HUDEP-2 (cell line): Measurements from ENCODE around the gene U2SURP.
A peak's percentile ranks its signal among the peaks of the same experiment; 100 is the strongest.
"Not testable (repeated sequence)": the region's sequence is repeated elsewhere in the genome, so short reads cannot be mapped to it uniquely, and the experiment has no call there.

Source experiments
- DNase-seq, 76 experiments: peaks; one replicate each; lab custom pipeline; 2025; ENCODE audit not compliant: unreplicated experiment in 76 of 76; lab: John Stamatoyannopoulos, UW

Gene U2SURP

DNA sequence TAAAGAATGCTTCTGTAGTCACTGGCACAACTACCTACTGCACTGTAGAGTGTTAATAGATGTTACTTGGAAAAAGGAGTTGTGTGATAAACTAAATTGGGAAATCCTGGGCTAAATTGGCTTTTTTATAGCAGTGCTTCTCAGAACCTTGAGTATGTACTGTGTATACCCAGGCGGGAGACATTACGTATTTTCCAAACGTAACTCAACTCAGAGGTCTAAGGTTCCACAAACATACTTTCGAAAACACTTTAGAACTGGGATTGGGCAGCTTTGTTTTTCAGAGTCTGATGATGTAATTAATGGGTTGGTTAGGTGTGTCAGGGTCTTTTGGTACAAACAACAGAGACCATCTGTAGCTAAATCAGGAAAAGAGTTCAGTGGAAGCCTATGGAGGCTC is 64.7 kb downstream of the U2SURP start:
- no peak for DNase-seq

DNA sequence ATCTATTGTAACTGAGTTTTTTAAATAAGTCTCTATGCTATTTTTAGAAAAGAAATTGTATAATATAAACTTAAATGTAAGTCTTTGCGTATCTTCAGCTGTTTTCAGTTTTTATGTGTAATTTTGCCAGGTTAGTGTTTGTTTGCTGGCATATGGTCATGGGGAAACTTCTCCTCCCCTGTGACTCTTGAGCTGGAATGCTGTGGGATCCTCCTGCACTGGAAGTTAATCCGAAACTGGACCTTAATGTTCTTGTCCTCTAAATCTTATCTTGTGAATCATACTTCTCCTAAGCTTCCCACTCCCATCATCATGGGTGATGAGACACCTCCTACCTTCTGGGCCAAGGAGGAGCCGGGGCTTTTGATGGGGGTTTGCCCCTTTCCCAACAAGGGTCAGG is 65.8 kb downstream of the U2SURP start:
- DNase-seq: no peak

DNA sequence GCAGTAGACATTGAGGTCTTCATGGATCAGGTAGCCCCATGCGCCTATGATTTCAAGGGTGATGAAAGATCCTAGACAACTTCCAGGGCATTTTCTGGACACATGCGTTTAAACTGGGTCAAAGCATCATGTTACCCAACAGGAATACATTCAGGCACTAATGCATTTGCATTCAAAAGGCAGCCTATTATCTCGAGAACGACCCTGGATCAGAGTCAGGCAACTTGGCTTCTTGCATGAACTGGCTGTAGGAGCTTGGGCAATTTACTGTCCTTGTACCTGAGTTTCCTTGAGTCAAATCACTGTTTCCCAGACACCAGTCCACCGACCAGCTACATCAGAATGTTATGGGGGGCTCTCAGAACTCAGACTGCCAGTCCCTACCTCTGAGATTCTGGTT is 66.7 kb downstream of the U2SURP start:
- DNase-seq: no peak

DNA sequence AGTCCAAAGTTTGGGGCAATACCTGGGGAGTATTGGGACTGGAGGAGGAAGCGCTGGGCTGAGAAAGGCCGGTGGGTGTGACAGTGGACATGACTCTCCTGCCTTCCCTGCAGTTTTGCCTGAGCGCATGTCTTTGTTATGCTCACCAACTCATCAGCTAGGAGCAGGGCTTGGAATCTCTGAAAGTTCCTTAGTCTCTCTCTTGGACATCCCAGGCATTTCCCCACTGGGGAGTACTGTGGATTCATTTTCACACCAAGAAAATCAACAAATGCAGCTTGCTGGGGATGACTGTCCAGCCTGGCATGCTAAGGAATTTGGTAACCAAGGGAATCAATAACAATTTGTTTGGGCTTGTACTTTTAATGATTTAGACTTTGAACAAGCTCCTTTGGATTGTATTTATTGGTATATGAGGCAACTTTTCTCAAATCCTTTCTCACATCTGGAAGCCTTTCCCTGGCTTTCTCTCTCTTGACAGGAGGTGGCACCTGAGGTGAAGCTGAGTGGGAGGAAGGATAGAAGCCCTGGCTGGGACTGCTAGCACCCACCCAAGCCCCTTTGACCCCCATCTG is 69.7 kb downstream of the U2SURP start:
- no peak for DNase-seq

DNA sequence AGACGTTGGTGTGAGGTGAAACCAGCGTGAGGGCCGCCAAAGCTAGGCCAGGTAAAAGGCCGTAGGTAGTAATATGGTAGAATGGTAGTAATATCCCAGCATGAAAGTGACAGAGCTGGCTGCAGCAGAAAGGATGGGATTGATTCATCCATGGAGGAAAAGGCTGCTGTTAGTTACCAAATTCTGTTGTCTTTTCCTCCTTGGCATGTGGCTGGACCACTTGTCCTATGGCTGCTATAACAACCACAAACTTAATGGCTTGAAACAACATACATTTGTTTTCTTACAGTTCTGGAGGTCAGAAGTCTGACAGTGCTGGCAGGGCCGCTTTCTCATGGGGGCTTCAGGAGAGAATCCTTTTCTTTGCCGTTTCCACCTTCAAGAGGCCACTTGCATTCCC is 70.4 kb downstream of the U2SURP start:
- no peak for DNase-seq

DNA sequence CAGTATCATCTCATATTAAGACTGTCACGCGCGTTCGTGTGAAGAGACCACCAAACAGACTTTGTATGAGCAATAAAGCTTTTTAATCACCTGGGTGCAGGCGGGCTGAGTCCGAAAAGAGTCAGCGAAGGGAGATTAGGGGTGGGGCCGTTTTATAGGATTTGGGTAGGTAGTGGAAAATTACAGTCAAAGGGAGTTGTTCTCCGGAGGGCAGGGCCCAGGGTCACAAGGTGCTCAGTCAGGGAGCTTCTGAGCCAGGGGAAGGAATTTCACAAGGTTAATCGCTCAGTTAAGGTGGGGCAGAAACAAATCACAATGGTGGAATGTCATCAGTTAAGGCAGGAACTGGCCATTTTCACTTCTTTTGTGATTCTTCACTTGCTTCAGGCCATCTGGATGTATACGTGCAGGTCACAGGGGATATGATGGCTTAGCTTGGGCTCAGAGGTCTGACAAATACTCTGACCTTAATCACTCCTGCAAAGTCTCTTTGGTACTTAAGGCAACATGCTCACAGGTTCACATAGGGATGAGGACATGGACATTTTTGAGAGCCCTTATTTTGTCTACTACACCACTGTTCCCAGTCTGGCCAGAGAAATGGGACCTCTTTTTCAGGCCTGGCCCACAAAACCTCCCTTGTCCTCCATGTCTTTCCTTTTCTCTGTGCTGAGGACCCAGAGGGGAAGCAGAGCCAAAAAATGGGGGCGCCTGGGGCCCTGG is 71.1 kb downstream of the U2SURP start:
- not testable (repeated sequence) for DNase-seq

DNA sequence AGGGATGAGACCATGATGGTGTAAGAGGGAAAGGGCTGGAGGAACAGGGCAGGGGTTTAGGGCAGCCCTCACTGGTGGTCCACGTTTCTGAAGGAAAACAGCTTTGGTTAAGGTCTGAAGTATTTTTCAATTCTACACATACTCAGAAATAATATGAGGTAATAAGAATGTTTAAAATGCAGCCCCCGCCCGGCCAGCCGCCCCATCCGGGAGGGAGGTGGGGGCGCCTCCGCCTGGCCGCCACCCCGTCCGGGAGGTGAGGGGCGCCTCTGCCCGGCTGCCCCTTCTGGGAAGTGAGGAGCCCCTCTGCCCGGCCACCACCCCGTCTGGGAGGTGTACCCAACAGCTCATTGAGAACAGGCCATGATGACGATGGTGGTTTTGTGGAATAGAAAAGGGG is 72.2 kb downstream of the U2SURP start:
- not testable (repeated sequence) for DNase-seq

DNA sequence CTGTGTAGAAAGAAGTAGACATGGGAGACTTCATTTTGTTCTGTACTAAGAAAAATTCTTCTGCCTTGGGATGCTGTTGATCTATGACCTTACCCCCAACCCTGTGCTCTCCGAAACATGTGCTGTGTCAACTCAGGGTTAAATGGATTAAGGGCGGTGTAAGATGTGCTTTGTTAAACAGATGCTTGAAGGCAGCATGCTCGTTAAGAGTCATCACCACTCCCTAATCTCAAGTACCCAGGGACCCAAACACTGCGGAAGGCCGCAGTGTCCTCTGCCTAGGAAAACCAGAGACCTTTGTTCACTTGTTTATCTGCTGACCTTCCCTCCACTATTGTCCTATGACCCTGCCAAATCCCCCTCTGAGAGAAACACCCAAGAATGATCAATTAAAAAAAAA is 72.6 kb downstream of the U2SURP start:
- DNase-seq: not testable (repeated sequence)

DNA sequence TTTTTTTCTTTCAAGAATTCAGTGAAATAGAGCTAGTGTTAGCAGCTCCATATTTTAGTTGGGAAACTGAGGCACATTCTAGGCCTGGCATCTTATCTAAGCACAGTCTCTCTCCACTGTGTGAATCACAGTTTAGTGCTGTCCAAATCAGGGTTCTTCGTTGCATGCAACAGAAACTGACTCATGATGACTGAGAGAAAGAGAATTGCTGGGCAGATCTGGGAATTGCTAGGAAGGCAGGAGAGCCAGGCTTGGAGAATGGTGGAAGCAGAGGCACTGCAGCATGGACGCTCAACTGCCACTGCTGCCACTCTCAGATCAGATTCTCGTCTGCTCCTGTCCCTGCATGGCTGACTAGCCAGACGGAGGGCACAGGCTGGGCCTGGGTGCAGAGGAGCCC is 77.5 kb downstream of the U2SURP start:
- DNase-seq: no peak

DNA sequence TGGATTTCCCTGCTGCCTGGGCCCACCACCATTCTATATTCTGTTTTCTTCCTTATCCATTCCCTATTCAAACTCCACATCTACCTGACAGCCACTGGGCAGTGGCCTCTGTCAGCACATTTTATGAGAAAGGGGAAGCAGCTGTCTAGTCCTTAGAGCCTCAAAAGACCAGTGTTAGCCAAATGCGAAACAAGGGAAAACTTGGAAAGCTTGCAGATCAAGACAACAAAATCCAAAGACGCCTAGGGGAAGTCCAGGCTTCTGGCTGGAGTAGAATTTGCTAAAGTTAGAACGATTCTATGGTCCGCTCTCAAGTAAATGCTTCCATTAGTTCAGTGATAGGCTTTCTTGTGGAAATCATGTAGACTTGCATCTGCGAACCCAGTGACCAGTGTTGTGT is 78.8 kb downstream of the U2SURP start:
- DNase-seq: no peak

DNA sequence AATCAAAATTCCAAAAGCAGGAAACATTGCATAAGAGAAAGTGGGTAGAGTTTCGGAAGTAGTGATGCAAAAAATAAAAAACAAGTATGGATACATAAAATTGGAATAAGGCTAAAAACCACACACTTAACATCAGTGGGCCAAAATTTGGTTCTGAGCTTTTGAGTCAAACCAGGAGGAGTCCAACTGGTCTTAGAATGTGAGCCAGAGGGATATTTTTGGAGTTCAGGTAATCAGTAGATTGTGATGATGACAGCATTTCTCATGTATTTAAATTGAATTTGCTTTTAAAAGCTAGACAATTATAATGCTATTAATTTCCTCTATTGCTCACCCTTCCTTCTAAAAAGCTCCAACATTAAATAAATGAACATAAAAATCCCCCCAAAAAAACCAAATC is 80.0 kb downstream of the U2SURP start:
- no peak for DNase-seq

DNA sequence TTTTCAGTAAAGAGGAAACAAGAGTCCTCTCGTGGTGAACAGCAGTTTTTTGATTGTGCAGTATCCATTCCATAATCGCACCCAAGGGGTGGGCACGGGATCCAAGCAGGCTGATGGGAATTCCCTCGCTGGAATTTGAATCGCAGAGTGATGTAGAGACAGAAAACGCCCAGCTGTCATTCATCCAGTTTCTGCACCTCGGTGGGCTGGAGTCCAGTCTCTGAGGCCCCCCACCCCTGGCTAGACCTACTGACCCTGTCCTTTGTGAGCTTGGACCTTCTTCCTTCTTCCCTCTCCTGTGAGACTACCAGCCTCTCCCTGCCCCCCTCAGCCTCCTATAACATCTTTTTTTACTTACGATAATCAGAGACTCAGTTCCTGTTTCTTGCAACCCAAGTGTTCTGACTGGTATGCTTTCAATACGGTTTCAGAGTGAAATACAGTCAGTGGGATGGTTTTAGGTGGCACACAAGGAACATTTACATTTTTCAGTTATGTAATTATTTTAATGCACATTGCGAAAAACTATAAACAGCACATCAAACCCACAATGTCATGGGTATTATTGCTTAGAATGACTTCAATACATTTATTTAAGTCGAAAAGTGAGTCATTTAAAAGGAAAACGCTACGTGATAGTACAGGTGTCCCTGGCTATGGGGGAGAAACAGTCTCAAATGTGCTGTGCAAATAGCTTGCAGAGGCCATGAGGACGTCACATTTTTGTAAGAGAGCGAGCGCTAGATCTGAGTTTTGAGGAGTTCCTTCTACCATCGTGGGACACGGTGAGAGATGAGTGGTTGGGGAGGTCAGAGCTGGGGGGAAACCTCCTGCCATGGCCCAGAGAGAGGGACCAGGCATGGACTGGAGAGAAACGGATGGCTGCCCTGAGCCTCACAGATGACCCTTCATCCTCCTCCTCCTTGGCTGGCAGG is 80.7 kb downstream of the U2SURP start:
- no peak for DNase-seq

DNA sequence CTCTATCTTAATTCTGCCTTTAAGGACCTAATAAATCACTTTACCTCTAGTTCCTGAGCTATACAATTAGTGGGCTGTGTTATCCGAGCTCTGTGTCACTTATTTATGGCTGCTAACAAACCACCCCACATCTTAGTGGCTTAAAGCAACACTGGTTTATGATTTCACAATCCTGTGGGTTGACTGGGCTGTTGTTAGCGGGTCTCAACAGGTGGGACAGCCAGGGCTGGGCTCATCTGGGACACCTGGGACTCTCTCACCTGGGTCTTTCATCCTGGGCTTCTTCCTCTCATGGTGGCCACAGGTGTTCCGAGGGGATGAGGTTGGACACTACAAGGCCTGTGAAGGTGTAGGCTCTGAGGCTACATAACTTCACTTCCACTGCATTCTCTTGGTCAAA is 82.4 kb downstream of the U2SURP start:
- peak in 1 of 76 experiments; percentile 14 for DNase-seq

DNA sequence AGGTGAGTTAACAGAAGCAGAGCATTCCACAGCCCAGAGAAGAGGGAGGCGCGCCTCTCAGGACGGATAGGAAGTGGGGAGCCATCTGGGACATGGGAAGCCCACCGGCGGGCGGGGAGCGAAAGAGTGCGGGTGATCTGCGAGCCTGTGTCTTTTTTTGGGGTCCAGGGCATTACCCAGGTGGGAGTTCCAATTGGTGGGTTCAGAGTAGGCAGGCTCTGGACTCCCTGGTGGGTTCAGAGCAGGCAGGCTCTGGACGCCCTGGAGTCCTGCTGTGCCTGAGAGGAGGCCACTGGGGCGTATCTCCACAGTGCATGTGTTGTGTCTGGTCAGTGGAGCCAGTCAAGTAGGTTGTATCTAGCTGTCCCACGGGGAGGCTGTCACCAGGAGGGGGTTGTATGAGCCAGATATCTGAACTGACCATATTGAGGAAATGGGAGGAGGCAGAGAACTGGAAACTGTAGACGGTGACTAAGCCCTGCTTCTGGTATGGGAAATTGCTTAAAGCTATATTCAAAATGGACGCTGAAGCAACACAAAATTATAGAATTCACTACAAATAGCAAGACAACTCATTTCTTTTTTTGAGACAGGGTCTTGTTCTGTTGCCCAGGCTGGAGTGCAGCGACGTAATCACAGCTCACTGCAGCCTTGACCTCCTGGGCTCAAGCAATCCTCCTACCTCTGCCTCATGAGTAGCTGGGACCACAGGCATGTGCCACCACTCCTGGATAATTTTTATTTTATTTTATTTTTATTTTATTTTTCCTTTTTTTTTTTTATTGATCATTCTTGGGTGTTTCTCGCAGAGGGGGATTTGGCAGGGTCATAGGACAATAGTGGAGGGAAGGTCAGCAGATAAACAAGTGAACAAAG is 83.7 kb downstream of the U2SURP start:
- peak; percentile 39 to 99 (median 94) for DNase-seq

DNA sequence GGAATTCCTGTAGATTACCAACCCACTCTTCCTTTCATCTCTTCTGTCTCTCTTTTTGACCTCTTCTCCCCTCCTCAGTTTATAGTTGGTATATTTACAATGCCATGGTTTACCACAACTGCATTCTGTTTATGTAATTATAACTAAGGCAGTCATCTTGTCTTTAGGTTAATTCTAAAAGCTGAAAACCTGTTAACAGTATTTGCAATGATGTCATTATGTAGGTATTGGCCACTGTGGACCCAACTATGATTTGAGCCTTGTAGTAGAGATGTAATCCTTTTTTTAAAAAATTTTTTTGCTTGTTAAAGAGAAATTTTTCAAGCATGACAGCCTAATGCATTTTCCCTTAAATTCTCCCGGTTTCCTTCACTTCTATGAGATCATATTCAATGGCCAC is 87.5 kb downstream of the U2SURP start:
- DNase-seq: no peak

DNA sequence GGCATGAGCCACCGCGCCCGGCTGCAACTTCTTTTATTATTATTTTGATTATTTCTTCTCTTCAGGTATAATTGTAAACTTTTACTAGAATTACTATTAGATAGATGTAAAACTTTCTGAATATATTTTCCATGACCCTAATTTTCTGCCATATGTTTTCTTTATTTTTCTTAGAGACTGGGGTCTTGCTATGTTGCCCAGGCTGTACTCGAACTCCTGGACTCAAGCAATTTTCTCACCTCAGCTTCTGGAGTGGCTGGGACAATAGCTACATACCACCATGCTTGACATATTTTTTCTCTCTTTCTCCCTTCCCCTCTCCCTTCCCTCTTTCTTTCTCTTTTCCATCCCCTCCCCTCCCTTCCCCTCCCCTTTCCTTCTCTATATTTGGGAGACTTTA is 88.6 kb downstream of the U2SURP start:
- no peak for DNase-seq

DNA sequence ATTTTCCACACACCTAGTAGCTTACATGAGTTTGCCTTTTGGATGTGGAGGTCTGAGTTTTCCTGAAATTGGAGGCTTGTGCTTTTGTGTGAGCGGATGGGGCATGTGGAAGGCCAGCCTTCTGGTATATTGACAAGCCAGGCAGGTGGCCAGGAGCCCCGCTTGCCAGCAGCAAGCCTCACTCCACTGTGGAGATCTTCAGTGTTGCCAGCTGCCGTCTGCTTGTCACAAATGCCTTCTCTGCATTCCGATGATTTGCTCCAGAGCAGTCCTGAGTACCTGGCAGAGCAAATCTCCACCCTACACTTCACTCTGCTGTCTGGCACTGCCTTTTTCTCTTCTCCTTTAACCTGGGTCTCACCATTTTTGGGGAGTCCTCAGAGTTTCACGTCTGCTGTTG is 89.1 kb downstream of the U2SURP start:
- no peak for DNase-seq

DNA sequence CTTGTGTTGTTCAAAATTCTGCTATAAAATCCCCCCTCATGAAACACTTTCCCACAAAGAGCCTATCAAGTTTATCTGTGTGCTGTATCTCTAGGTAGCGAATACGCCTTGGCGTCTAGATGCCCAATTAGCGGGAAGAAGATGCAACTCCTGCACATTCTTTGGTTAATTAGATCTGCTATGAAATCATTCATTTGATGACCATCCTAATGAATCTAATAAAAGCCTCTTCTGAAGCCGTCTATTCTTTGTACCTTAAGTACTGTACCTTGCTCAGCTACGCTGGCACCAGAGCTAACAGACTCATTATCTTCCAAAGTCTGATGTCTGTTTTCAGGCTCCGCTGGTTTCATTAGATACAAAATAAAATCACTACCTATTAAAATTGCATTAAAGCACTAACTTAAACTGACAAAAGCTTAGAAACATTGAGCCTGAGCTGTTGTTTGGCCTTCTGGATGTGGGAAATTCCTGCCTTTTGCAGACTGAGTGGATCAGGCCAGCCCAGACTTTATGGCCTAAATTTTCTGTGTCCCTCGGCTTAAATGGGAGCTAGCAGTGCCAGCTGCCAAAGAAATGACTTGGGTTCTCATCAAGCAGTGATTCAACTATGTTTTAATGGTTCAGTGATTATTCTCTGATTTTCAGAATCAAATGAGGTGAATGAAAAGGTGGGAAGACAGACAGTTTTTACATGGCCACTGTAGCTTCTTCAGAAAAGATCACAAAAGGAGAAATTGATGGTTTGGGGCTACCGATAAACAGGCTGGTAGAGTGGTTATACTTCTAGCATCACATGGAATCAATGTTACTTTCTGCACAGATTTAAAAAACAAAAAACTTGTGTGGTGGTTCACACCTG is 89.8 kb downstream of the U2SURP start:
- no peak for DNase-seq

DNA sequence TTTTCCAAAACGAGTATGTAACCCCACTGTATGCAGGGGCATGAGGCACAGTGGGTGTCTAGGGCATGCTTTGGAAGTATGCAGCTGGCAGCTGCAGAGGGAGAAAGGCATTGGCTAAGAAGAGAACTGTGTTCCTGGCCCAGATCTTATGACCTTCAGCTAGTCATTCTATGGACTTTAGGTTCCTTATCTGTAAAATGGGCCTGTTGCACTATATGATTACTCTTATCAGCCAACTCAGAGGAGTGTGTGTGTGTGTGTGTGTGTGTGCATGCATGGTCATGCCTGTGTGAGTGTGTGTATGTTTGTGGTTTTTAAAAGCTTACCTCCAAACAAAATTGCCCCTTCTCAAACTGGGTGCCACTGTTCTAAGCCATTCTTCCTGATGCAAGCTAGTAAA is 90.8 kb downstream of the U2SURP start:
- peak in 51 of 76 experiments; percentile 5 to 84 (median 36) for DNase-seq

DNA sequence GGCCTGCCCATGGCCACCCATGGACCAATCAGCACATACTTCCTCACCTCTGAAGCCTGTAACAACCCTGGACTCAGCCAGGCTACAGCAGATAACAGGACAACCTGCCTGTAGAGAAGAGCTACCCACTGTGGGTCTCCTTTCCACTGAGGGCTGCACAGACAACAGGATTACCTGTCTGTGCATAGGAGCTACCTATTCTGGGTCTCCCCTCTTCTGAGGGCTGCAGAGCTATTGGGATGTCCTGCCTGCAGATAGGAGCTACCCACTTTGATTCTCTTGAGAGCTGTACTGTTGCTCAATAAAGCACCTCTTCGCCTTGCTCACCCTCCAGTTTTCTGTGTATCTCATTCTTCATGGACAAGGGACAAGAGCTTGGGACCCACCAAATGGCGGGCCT is 94.4 kb downstream of the U2SURP start:
- no peak for DNase-seq
